EH (cell line): Measurements from ENCODE around the gene DTD1.
A peak's percentile ranks its signal among the peaks of the same experiment; 100 is the strongest.

Experiments
- DNase-seq: peaks from one replicate; pipeline ENCODE4 v3.0.0-alpha.2; 2015; ENCODE audit warnings: low read depth

Gene DTD1

DNA sequence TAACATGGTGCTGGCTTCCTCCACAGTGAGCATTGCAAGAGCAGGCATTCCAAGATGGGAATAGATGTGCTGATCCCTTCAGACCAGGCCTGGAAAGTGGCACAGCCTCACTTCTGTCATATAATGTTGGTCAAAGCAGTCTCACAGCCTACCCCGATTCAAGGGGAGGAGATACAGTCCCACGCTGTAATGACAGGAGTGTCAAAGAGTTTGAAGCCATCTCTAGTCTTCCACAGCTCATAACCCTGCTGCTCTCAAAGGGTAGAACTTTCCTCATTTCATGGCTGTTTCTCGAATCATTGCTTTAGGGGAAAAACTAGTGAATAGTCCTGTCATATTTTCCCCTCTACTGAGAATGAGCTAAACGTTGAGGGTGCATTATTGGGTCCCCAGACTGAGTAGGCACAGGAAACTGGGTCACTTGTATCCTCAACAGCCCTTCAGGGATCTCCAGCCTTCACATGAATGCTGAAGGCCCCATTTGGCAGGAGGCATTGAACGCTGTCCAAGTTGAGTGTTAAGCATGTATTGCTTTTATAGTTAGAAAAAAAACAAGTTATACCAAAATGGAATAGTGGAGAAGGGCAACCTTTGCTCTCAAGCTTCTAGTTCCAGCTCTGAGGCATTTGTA is 27.3 kb downstream of the DTD1 start:
- no peak for DNase-seq

DNA sequence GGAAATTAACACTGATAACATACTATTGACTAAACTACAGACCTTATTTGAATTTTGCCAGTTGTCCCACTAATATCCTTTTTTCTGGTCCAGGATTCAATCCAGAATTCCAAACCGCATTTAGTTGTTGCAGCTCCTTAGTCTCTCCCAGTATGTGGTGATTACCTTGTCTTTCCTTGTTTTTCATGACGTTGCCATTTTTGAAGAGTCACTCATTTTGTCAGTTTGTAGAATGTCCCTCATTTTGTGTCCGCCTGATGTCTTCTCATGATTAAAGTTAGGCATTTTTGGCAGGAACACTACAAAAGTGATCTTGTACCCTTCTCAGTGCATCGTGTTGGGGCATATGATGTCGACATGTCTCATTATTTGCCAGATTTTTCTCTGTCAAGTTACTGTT is 33.1 kb downstream of the DTD1 start:
- no peak for DNase-seq

DNA sequence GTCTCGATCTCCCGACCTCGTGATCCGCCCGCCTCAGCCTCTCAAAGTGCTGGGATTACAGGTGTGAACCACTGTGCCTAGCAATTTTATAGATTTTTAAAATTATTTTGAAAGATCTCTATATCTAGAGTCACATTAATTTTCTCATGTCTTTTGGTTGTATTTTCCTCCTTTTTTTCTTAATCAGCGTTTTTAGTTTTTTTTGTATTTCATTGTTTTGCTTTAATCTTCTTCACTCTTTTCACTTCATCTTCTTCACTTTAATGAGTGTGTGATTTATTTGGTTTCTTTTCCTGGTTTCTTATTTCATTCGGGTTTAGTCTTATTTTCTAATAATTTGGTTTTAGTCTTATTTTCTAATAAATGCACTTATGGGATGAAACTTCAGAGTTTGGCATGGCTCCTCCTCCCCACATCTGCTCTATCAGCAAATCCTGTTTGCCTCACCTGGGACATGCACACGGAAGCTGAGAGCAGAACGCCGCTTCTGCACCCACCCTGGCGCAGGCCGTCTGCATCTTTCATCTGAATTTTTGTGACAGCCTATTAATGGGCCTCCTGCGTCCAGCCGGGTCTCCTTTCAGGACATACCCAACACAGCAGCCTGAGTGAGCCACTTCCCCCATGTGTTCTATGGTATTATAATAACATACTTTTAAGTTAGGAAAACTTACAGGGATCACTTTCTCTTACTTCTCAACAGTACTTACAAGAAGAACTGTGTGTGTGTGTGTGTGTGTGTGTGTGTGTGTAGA is 35.5 kb downstream of the DTD1 start:
- no peak for DNase-seq

DNA sequence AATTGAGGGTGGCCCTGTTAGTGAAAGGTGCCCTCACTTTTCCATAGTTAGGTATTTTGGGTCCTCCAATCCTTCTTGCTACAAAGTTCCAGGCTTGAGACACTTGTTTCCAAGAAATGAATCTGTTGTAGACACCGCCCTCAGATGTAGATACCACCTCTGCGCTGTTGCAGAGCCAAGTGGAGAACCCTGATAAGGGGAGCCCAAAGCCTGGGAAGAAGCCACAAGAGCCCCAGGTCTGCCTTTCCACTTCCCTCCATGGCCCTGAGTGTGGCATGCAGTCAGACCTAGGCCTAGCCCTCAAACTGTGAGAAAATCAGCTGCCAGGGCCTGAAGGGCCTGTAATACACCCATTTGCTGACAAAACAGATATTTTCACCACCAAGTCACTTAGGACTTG is 37.1 kb downstream of the DTD1 start:
- DNase-seq: no peak

DNA sequence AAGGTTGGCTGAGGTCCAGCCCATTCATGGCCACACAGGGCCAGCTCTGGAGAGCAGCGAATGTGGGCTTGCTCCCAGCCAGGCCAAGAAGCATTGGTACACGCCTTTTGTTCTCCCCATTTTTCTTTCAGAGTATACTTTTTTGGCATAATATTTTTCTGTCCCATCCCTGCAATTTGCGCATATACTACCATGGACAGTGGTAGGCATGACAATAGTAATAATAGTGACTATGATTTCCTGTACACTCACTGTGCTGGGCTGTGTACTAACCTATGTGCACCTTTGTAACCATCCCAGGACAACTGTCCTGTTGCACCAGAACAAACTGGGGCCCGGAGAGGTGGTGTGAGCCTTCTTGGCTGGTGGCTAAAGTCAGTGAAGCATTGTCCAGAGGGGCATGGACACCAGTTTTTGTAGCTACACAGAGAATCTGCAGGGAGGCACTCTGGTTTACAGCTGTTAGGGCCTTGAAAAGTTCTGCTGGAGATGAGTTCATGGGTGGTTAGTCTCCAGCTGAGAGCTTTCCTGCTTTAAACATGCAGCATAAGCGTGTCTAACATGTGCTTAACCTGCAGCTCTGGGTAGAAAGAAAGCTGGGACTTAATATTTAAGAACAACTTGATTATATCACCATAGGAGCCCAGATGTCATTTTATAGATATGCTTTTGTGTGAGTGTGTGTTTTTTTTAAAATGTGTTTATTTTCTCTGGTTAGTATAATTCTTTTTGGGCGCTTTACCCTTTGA is 38.2 kb downstream of the DTD1 start:
- no peak for DNase-seq

DNA sequence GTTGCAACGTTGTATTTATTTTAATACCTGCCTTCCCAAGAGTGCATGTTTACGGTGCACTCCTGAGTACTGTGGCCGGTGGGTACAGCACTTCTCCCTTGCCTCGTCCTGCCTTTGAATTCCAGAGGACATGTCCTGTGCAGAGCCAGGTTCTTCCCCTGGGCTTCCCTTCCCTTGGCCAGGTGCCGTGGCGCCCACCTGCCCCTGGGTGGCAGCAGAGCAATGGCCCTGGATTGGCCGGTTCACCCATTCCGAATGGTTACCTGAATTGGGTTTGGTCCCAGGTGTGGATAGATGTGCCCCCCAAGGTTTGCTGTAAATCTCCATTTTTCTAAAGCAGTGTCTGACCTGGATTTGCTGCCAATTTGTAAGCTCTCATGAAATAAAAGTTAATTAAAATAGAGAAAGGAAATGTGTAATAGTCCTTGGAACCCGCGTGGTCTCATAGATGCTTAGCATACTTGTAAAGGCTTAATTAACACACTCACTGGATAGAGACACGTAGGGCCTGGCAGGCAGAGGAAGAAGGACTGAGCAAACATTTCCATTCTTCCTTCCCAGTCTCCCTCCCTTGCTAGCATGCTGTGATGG is 40.6 kb downstream of the DTD1 start:
- DNase-seq: no peak

DNA sequence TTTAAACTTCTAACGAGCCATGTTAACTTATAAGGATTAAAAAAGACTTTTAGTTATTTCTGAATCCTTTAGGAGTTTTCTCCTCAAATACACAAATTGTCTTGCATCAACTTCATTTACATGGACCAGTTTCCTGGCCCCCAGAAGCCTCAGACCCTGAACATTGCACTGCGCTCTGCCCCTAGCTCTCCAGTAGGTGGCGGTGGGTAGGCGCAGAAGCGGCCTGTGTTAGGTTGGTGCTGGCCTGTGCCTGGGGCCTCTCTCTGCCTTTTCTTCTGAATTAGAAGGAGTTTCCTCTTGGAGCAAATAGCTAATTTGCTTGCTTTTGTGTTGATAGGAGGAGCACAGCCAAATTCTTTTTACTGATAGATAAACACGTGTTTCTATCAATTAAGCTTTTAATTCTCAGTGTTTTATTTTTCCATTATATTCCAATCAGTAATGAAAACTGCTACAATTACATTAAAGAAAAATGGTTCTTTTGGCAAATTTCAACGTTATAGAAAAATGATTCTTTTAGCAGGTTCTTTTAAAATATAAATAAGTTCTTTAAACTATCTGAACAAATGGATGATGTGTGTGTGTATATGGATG is 44.4 kb downstream of the DTD1 start:
- DNase-seq: peak; percentile 70

DNA sequence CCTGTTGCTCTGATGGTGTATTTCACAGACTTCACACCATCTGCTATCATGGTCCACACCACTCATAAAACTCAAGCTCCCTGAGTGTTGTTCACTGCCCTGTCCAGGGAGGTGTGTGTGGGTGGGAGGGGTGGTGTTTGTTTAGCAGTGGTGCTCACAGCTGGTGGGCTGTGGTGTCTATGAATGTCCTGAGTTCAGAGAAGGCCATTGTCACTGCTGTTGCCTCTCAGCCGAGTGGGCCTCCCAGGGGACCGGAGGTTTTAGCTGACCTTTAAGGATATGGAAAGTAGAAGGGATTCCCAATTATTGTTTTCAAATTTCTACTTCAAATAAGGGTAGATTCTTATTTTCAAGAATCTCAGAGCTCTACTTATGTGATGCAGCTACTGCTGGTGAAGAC is 45.6 kb downstream of the DTD1 start:
- DNase-seq: no peak

DNA sequence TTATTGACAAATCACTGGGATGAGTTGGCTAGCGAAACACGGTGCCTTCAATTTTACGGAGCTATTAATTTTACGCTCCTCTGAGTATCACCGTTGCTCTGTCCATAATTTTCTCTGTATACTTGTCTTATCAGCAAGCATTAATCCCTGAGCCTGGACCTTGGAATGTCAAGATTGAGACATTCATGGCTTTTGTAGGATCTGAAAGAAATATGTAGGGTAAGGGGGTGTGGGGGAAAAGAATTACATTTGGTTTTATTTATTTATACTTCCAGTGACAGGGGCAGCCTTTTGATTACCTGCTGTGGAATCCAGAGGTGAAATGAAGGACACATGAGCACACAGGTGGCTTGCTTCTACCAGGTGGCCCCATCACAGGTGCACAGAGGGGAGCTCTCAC is 46.6 kb downstream of the DTD1 start:
- DNase-seq: no peak

DNA sequence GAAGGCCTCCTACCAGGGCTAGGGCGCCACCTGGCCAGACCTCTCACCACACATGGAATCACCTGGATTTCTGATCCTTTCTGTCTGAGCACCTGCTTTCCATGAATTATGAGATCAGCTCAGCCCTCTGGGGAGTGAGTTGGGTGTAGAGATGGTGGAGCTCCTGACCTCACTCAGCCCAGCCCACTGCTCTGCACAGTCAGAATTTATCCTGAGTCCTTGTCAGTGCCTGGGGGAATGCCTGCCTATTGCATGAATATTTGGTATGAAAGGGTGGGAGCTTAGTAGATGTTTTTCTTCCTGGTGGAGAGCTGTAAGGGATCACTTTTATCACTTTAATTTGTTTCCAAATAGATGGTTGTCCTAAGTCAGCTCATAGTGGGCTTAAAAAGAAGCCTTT is 47.5 kb downstream of the DTD1 start:
- no peak for DNase-seq

DNA sequence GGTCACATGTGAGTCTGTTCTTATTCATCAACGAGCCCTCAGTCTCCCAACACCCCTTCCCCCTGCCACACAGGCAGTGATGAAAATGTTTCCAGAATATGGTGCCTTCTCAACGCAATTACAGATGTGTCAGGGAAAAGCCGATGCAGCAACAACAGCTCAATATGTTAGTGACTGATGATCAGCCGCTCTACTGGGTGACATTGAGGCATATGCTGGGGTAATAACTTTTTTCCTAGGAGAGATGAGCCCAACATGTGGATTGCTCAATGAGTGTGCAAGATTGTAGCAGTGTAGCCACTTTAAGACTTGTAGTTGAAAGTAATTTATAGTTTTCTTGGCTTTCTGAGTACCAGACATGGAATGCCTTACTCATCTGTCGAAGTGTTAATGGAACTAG is 49.4 kb downstream of the DTD1 start:
- DNase-seq: peak; percentile 32

DNA sequence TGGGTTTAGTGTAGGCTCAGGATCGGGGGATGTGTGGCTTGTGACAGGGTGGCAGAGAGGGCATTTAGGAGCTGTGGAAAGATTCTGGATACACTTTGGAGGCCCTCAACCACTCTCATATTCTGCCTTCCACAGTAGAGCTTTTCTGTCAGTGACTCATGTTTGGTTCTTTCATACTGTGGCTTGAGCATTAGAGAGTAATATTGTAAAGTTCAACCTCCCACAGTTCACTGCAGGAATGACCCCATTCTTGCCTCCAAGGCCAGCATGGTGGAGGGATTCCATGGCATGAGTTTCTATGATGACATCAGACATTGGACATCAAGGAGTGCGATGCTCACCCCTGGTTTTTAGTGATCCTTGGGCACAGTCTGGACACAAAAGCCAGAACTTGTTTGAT is 50.9 kb downstream of the DTD1 start:
- peak; percentile 27 for DNase-seq

DNA sequence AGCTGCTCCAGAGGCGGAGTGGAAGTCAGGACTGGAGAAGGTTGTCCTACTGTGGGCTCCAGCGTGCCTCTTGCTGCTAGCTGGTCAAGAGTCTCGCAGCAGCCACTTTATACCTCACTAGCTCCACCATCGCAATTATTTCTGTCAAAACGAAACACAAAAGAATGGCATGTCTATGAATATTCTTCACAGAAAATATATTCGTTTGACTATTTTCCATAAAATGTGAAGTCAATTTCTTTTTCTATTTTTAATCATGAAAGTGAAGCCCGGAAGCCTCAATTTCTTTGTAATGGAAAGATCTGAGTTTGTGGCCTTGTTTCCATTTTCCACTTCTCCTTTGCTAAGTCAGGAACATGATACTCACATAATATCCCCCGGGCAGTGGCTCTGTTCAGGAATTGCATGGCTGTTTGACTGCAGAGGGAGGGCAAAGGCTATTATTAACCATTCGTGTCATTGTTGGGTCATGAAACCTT is 51.7 kb downstream of the DTD1 start:
- peak; percentile 30 for DNase-seq

DNA sequence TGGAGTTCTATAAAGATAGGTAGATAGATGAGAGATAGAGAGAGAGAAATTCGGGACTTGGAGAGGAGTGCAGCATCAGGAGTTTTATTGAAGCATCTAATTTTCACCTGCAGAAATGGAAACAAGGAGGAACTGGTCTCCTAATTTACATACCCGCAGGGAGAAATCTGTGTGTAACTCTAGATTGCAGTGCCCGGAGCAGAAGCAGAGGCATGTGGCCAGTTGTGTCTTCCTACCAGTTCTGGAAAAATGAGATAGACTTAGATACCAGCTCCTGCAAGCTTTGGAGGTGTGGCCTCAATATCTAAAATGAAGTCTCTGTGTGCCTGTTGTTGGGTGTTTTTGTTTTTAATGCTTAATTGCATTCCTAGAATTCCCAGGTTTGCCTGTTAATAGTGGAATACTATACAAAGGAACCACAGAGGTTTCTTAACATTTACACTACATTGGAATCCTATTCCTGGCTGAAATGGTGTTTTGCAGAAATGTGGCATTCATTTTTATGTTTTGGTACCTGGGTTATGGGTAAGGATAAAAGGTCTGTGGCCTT is 57.4 kb downstream of the DTD1 start:
- DNase-seq: peak; percentile 30

DNA sequence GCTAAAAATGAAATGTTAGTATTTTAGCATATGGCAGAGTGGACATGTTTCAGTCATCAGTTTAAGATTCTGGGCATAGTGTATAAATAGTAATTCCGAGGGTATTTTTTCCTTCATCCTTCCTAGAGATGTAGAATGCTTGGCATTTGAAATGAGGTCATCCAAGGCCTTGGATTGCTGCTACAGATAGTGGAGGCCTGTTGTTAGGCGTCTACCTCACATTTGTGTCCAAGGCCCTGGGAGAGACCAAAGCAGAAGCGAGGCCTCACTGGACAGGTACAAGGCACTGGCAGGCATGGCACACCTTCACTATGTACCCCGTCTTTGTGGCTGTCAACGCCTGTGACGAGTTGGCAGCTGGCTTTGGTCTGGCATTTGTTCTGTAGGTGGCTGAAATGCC is 58.0 kb downstream of the DTD1 start:
- peak; percentile 34 for DNase-seq

DNA sequence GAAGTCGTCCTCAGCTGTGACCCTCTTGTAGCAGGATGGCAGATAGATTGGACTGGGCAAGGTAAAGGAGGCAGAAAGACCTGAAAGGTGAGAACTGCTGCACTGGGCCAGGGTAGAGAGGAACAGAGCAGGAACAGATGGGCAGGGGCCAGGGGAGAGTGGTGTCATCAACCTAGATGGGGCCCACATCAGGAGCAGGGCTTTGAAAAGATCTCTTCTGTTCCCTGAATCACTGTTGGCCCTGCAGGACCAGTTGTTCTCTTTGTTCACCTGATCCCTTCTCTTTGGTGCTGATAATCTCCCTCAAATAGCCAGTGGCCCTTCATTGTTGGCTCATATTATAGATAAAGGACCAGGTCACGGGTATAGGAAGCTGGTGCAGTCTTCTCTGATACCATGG is 59.9 kb downstream of the DTD1 start:
- no peak for DNase-seq

DNA sequence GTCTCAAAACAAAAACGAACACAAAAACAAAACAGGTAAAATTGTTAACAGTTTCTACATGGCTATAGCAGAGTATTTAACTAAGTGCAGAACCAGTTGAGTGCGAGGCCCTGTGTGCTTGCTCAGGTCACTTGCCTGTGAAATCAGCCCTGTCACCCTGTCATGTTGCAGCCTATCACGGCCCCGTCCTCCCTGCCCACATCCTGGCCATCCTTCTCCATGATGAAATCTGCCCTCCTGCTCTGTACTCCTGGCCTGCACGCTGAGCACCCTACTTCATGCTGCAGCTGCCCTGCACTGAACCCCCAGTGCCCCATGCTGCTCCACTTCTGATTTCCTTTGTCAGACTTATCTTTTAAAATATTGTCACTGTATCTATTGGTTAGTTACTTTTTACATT is 62.4 kb downstream of the DTD1 start:
- no peak for DNase-seq

DNA sequence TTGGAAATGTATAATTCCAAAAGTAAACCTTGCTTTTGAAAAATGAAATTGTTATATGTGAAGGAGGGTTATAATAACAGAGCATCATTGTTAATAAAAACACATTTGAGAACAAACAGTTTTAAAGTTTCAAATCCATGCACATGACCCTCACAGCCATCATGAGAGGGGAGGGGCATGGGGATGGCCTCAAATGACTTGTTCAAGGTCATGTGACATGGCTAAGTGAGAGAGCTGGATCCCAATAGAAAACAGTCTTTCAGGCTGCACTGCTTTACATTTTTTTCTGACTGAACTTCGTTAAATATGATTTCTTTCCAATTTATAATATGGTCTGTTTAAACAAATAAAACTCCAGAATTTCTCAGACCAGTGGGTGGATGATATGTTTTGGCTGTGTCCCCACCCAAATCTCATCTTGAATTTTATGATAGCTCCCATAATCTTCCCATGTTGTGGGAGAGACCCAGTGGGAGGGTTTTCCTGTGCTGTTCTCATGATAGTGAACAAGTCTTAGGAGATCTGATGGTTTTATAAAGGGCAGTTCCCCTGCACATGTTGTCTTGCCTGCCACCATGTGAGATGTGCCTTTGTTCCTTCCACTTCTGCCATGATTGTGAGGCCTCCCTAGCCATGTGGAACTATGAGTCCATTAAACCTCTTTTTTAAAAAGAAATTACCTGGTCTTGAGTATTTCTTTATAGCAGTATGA is 66.0 kb downstream of the DTD1 start:
- DNase-seq: no peak

DNA sequence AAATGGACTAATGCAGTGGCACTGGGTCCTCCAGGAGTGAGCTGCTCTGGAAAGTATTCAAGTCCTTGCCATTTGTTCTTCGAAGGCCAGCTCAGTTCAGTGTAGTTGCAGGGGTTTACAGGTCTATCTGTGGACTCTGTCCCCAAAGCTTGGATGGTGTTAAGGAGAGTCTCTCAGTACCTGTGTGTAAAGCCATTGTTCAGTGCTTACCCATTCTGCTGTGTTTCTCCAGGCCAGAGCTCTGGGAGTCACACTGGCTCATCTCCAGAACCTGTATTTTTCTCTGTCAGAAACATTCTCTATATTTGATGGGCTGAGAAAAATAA is 66.6 kb downstream of the DTD1 start:
- DNase-seq: no peak

DNA sequence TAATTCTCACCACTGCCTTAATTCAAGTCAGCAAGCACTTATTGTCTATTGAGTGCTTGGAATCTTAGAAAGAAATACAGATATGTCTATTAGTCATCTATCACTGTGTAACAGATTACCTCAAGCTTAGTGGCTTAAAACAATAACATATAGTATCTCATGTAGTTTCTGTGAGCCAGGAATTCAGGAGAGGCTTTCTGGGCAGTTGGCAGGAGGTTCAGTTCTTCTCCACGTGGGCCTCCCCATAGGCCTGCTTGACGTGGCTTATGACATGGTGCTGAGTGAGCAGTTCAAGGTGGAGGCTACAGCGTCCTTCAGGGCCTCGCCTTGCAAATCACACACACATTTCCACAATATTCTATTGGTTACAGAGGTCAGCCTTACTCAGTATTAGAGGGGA is 69.7 kb downstream of the DTD1 start:
- DNase-seq: no peak

DNA sequence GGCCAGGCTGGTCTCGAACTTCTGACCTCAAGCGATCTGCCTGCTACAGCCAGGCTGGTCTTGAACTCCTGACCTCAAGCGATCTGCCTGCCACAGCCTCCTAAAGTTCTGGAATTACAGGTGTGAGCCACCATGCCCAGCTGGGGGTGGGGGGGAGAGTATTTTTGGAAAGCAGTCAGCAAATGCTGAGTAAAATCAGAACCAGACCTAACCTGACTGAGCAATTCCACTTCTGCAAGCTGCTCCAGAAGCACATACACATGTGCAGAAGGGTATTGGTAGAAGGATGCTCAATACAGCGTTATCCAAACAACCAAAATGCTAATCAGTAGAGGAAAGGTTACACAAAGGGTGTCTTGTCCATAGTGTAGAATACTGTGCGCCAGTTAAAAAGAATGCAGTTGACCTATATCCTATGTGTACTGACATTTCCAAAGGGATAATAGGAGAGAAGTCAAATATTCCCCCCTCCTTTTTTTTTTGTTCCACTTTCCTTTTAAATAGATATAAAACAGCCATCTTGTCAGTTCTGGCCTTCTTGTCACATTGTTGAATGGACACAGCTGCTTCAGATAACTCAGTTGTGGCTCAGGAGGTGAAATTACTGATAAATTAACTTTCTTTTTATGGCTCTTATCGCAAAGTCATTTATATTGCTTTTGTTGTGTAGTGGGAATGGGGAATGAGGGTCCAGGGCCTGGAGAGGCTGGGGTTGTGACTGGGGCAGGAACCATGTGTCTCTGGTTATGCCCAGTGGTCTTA is 74.6 kb downstream of the DTD1 start:
- no peak for DNase-seq
